Endodermal cell (in vitro differentiated cells): Measurements from ENCODE around the gene MED22. TPM values are rescaled to one million over a fixed set of nuclear protein-coding genes. Genes with fewer than 3 reads are reported as not detected.
"Not testable (repeated sequence)": the region's sequence is repeated elsewhere in the genome, so short reads cannot be mapped to it uniquely, and the experiment has no call there.

Source experiments
- DNase-seq: peaks from one replicate; pipeline ENCODE4 v3.0.0-alpha.2; 2017
- H3K27ac ChIP-seq: 2 replicates; pipeline ENCODE4 v1.5.1; 2013; ENCODE audit warnings: mild to moderate bottlenecking, low read depth, low read length, moderate library complexity
- H3K27me3 ChIP-seq: 2 replicates; pipeline ENCODE4 v1.6.1; 2013; ENCODE audit warnings: mild to moderate bottlenecking, low read length, moderate library complexity; ENCODE audit not compliant: insufficient read depth, control insufficient read depth, poor library complexity, severe bottlenecking
- H3K36me3 ChIP-seq: 2 replicates; pipeline ENCODE4 v1.7.0; 2013; ENCODE audit warnings: mild to moderate bottlenecking, low read length, moderate library complexity; ENCODE audit not compliant: control insufficient read depth, insufficient read depth
- H3K4me1 ChIP-seq: one replicate; pipeline ENCODE4 v1.7.0; 2013; ENCODE audit warnings: low read length; ENCODE audit not compliant: control insufficient read depth, insufficient read depth
- H3K4me3 ChIP-seq: 2 replicates; pipeline ENCODE4 v1.5.1; 2013; ENCODE audit warnings: mild to moderate bottlenecking, low read length, moderate library complexity
- H3K9ac ChIP-seq: 2 replicates; pipeline ENCODE4 v1.6.1; 2013; ENCODE audit warnings: mild to moderate bottlenecking, low read length, moderate library complexity; ENCODE audit not compliant: poor library complexity, severe bottlenecking; ENCODE audit errors: extremely low read depth
- H3K9me3 ChIP-seq: 2 replicates; pipeline ENCODE4 v1.6.1; 2013; ENCODE audit warnings: mild to moderate bottlenecking, low read length, moderate library complexity; ENCODE audit not compliant: control insufficient read depth
- H3K27ac Mint-ChIP-seq: 2 replicates; pipeline ENCODE4 v1.8.0; 2020; ENCODE audit warnings: mixed read lengths
- H3K27me3 Mint-ChIP-seq: 2 replicates; pipeline ENCODE4 v1.8.0; 2021; ENCODE audit warnings: mild to moderate bottlenecking, mixed read lengths; ENCODE audit not compliant: insufficient read depth
- H3K36me3 Mint-ChIP-seq: 2 replicates; pipeline ENCODE4 v1.8.0; 2020; ENCODE audit warnings: low read depth, mixed read lengths
- H3K4me1 Mint-ChIP-seq: 2 replicates; pipeline ENCODE4 v1.8.0; 2020; ENCODE audit warnings: mixed read lengths
- H3K4me3 Mint-ChIP-seq: 2 replicates; pipeline ENCODE4 v1.8.0; 2020; ENCODE audit warnings: mild to moderate bottlenecking, moderate library complexity, mixed read lengths
- H3K9me3 Mint-ChIP-seq: 2 replicates; pipeline ENCODE4 v1.8.0; 2020; ENCODE audit warnings: mild to moderate bottlenecking, mixed read lengths
- WGBS, 2 experiments: methylation state at CpG; one replicate each; pipeline versions ENCODE4 v1.1.5 to v1.1.7; 2013; ENCODE audit warnings: missing lambda C conversion rate in 2 of 2, mixed read lengths in 1 of 2; ENCODE audit not compliant: insufficient coverage in 1 of 2, insufficient read length in 1 of 2; 5-methylcytosine and 5-hydroxymethylcytosine counted together
- total RNA-seq, 2 donors: library from RNA; stranded (reverse); fragmentation: NEBNext Ultra II Directional in 1 of 2; extraction: Animal tissue kit (Norgen Biotek cat#: 25700) in 1 of 2; gene quantifications; 2 replicates in 1 of 2; 3 replicates in 1 of 2; pipeline ENCODE4 v1.2.1, GENCODE V29; 2021
- TF ChIP-seq, protein P1 (sequence below): fragments of 200-600 bp; sonication (generic); conservative IDR thresholded peaks from 2 replicates; pipeline ENCODE4 v1.5.0; 2021; ENCODE audit warnings: antibody characterized with exemption, mild to moderate bottlenecking

The MED22 gene
- total RNA-seq, 2 donors from 2014 or later = 54.6 to 57.3 TPM

GRCh38 chr9:133303266-133304157, 44.4 kb downstream of the MED22 start:
- H3K9me3 Mint-ChIP-seq = no peaks in the 10 kb centered on the region
- Histone ChIP-seq H3K27me3 (no peaks in the 10 kb centered on the region), H3K36me3 (no peaks in the 10 kb centered on the region), H3K9ac (no peak overlapping the region), H3K4me1 (no peaks in the 10 kb centered on the region), H3K27ac (no peak overlapping the region), H3K9me3 (no peaks in the 10 kb centered on the region), H3K4me3 (no peak overlapping the region)
- H3K27me3 Mint-ChIP-seq = peaks cover 14% of the 10 kb centered on the region
- no peak for DNase-seq
- TF ChIP-seq, protein P1, sequence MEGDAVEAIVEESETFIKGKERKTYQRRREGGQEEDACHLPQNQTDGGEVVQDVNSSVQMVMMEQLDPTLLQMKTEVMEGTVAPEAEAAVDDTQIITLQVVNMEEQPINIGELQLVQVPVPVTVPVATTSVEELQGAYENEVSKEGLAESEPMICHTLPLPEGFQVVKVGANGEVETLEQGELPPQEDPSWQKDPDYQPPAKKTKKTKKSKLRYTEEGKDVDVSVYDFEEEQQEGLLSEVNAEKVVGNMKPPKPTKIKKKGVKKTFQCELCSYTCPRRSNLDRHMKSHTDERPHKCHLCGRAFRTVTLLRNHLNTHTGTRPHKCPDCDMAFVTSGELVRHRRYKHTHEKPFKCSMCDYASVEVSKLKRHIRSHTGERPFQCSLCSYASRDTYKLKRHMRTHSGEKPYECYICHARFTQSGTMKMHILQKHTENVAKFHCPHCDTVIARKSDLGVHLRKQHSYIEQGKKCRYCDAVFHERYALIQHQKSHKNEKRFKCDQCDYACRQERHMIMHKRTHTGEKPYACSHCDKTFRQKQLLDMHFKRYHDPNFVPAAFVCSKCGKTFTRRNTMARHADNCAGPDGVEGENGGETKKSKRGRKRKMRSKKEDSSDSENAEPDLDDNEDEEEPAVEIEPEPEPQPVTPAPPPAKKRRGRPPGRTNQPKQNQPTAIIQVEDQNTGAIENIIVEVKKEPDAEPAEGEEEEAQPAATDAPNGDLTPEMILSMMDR = no peak
- 84 to 85% methylated on average over 13 to 26 of the region's 26 CpGs for WGBS, 2 experiments
- H3K36me3 Mint-ChIP-seq = no peaks in the 10 kb centered on the region
- no peak overlapping the region for H3K27ac Mint-ChIP-seq
- H3K4me3 Mint-ChIP-seq = no peak overlapping the region
- no peaks in the 10 kb centered on the region for H3K4me1 Mint-ChIP-seq

- H3K9ac ChIP-seq = no peak overlapping the region
- H3K4me1 ChIP-seq = no peaks in the 10 kb centered on the region
- H3K36me3 ChIP-seq = no peaks in the 10 kb centered on the region
- Mint-ChIP-seq H3K4me1 (no peaks in the 10 kb centered on the region), H3K9me3 (peaks cover 4% of the 10 kb centered on the region), H3K36me3 (no peaks in the 10 kb centered on the region), H3K27ac (no peak overlapping the region), H3K4me3 (no peak overlapping the region), H3K27me3 (peaks cover 10% of the 10 kb centered on the region)
- no peak overlapping the region for H3K4me3 ChIP-seq
- TF ChIP-seq, protein P1 = no peak
- no peak overlapping the region for H3K27ac ChIP-seq
- no peak for DNase-seq
- 92 to 94% methylated on average over 12 to 13 of the region's 13 CpGs for WGBS, 2 experiments
- H3K27me3 ChIP-seq = no peaks in the 10 kb centered on the region
- no peaks in the 10 kb centered on the region for H3K9me3 ChIP-seq
Observed at GRCh38 chr9:133301253-133302230, 46.4 kb downstream of the MED22 start.

GRCh38 chr9:133299996-133300395, 47.9 kb downstream of the MED22 start:
- not testable (repeated sequence) for H3K36me3 ChIP-seq, H3K4me3 ChIP-seq, H3K27me3 Mint-ChIP-seq, H3K27me3 ChIP-seq, H3K27ac ChIP-seq, DNase-seq, H3K4me1 Mint-ChIP-seq, H3K4me3 Mint-ChIP-seq, H3K9ac ChIP-seq, H3K36me3 Mint-ChIP-seq, H3K9me3 ChIP-seq, H3K4me1 ChIP-seq, H3K27ac Mint-ChIP-seq, H3K9me3 Mint-ChIP-seq
- 80 to 100% methylated on average over 1 to 15 of the region's 16 CpGs for WGBS, 2 experiments
